ENCODE results near the gene SEMA6B. TPM values are rescaled to one million over a fixed set of nuclear protein-coding genes. Genes with fewer than 3 reads are reported as not detected.

SEMA6B gene
- total and polyA plus RNA-seq, 10 donors: 5.5 to 85.0 (median 46.5) TPM

GRCh38 chr19:4552525-4552819 is 7.0 kb downstream of the SEMA6B start:
- H3K9me3 ChIP-seq: no peaks in the 10 kb centered on the region
- no peak overlapping the region for H3K27ac ChIP-seq
- peaks cover 0 to 39% (median 13%) of the 10 kb centered on the region in 6 donors for H3K4me1 ChIP-seq
- 86 to 94% (median 88%) methylated on average over 5 to 18 of the region's 18 CpGs for WGBS, 5 donors
- peaks cover 0 to 88% (median 17%) of the 10 kb centered on the region in 6 donors for H3K36me3 ChIP-seq
- no peak for DNase-seq
- peaks cover 0 to 35% (median 0%) of the 10 kb centered on the region in 7 donors for H3K27me3 ChIP-seq (replicated peaks in 1 of 7)
- H3K4me3 ChIP-seq: no peak overlapping the region
- intact Hi-C loops (cut with DNase I; ENCODE audit: low total_unique reads): no loop called here
- TF ChIP-seq CTCF (IDR thresholded peaks at IDR 0.05 in 8 of 11, conservative IDR thresholded peaks at IDR 0.05 in 3 of 11) (no peak), POLR2A (IDR thresholded peaks at IDR 0.05) (no peak), POLR2AphosphoS5 (IDR thresholded peaks at IDR 0.05) (peak in 1 of 3 donors; percentile 70)

- intact Hi-C loops (cut with DNase I; ENCODE audit: low total_unique reads): no loop called here
- WGBS, 5 donors: 85 to 93% (median 87%) methylated on average over 26 of the region's 26 CpGs
- Histone ChIP-seq H3K36me3 (peaks cover 0 to 89% (median 17%) of the 10 kb centered on the region in 6 donors), H3K27me3 (replicated peaks in 1 of 7) (peaks cover 0 to 35% (median 0%) of the 10 kb centered on the region in 7 donors), H3K4me3 (no peak overlapping the region), H3K4me1 (peaks cover 0 to 30% (median 13%) of the 10 kb centered on the region in 6 donors), H3K27ac (no peak overlapping the region), H3K9me3 (no peaks in the 10 kb centered on the region)
- TF ChIP-seq CTCF (IDR thresholded peaks at IDR 0.05 in 8 of 11, conservative IDR thresholded peaks at IDR 0.05 in 3 of 11) (no peak), POLR2A (IDR thresholded peaks at IDR 0.05) (no peak), POLR2AphosphoS5 (IDR thresholded peaks at IDR 0.05) (peak in 1 of 3 donors; percentile 52)
- DNase-seq: no peak
These were observed 8.9 kb downstream of the SEMA6B start for GRCh38 chr19:4550479-4551050.

GRCh38 chr19:4550018-4550417 is 9.5 kb downstream of the SEMA6B start:
- no peak overlapping the region for H3K4me3 ChIP-seq
- DNase-seq: no peak
- no peaks in the 10 kb centered on the region for H3K9me3 ChIP-seq
- H3K27ac ChIP-seq: no peak overlapping the region
- peaks cover 0 to 83% (median 17%) of the 10 kb centered on the region in 6 donors for H3K36me3 ChIP-seq
- WGBS, 5 donors: 87 to 95% (median 94%) methylated on average over 16 to 18 of the region's 18 CpGs
- peak in 1 of 3 donors; percentile 39 for TF ChIP-seq POLR2AphosphoS5 (IDR thresholded peaks at IDR 0.05)
- TF ChIP-seq POLR2A (IDR thresholded peaks at IDR 0.05): no peak
- TF ChIP-seq CTCF (IDR thresholded peaks at IDR 0.05 in 8 of 11, conservative IDR thresholded peaks at IDR 0.05 in 3 of 11): no peak
- intact Hi-C loops (cut with DNase I; ENCODE audit: low total_unique reads): no loop called here
- H3K27me3 ChIP-seq (replicated peaks in 1 of 7): peaks cover 0 to 35% (median 0%) of the 10 kb centered on the region in 7 donors
- H3K4me1 ChIP-seq: peaks cover 0 to 33% (median 13%) of the 10 kb centered on the region in 6 donors

GRCh38 chr19:4548238-4548584 is 11.3 kb downstream of the SEMA6B start:
- Histone ChIP-seq H3K9me3 (no peaks in the 10 kb centered on the region), H3K27ac (peak overlapping the region in 2 of 8 donors; percentile 1 to 48), H3K27me3 (replicated peaks in 1 of 7) (peaks cover 0 to 38% (median 0%) of the 10 kb centered on the region in 7 donors), H3K4me3 (no peak overlapping the region), H3K36me3 (peaks cover 0 to 79% (median 17%) of the 10 kb centered on the region in 6 donors), H3K4me1 (peaks cover 0 to 44% (median 14%) of the 10 kb centered on the region in 6 donors)
- no peak for DNase-seq
- peak in 1 of 3 donors; percentile 17 for TF ChIP-seq POLR2AphosphoS5 (IDR thresholded peaks at IDR 0.05)
- no peak for TF ChIP-seq CTCF (IDR thresholded peaks at IDR 0.05 in 8 of 11, conservative IDR thresholded peaks at IDR 0.05 in 3 of 11)
- 54 to 76% (median 64%) methylated on average over 9 to 14 of the region's 14 CpGs for WGBS, 5 donors
- intact Hi-C loops (cut with DNase I; ENCODE audit: low total_unique reads): no loop called here

Data from spleen (tissue), 11 donors.